Pancreas (tissue), 10 donors: ENCODE measurements around the gene JADE2. TPM values are rescaled to one million over a fixed set of nuclear protein-coding genes. Genes with fewer than 3 reads are reported as not detected.
A peak's percentile ranks its signal among the peaks of the same experiment; 100 is the strongest.

ENCODE experiments used
- ATAC-seq, 4 donors: fragments of 200-7000 bp; cut with Tn5 transposase; one replicate each; pipeline versions ENCODE4 v1.8.0 to v1.9.1; 2020; ENCODE audit warnings: mild to moderate bottlenecking in 4 of 4, moderate library complexity in 4 of 4
- DNase-seq, 6 donors: peaks; one replicate each; pipeline ENCODE4 v3.0.0-alpha.2; 2020
- FAIRE-seq: peaks from 2 replicates; lab custom pipeline; 2012; peaks lifted over from hg19 to GRCh38; lab: Jason Lieb, UNC
- H3K27ac ChIP-seq, 4 donors: fragments of 200-600 bp; sonication (generic); 1 replicate in 3 of 4; 2 replicates in 1 of 4; pipeline versions ENCODE4 v1.5.0 to v1.8.0; 2020
- H3K27me3 ChIP-seq, 4 donors: fragments of 200-600 bp; one replicate each; pipeline ENCODE4 v1.8.0; 2021
- H3K36me3 ChIP-seq, 3 donors: fragments of 200-600 bp; sonication (generic) in 1 of 3; one replicate each; pipeline versions ENCODE4 v1.5.0 to v1.8.0; 2020 to 2021
- H3K4me1 ChIP-seq, 3 donors: fragments of 200-600 bp; one replicate each; pipeline ENCODE4 v1.8.0; 2021
- H3K4me3 ChIP-seq, 4 donors: fragments of 200-600 bp; sonication (generic) in 2 of 4; one replicate each; pipeline versions ENCODE4 v1.5.0 to v1.8.0; 2020 to 2021
- H3K9me3 ChIP-seq, 4 donors: fragments of 200-600 bp; one replicate each; pipeline ENCODE4 v1.8.0; 2021
- CTCF ChIP-seq, 4 donors: fragments of 200-600 bp; sonication (generic) in 3 of 4; IDR thresholded peaks; one replicate each; pipeline versions ENCODE4 v1.5.0 to v1.8.0; 2021; ENCODE audit warnings: antibody characterized with exemption in 4 of 4
- WGBS, 2 donors: extraction: QIAGEN DNeasy Blood & Tissue Kit; methylation state at CpG; one replicate each; pipeline ENCODE4 v1.1.7; 2013; 5-methylcytosine and 5-hydroxymethylcytosine counted together
- intact Hi-C, 3 donors: fragments of 100-400 bp; cut with DNase I; formaldehyde crosslinking; loops; one replicate each; pipeline versions ENCODE4 v1.11.1 to v1.14.2; 2022
- polyA plus RNA-seq, 2 donors: library from polyadenylated mRNA; stranded (reverse); fragments of 200-250 nt; gene quantifications; one replicate each; pipeline ENCODE4 v1.2.3, GENCODE V29; 2013
- total RNA-seq, 6 donors: library from RNA; stranded (reverse); fragmentation: NEBNext Ultra II Directional in 4 of 6; extraction: Animal tissue kit (Norgen Biotek cat#: 25700) in 4 of 6; gene quantifications; one replicate each; pipeline versions ENCODE4 v1.2.1 to v1.2.4, GENCODE V29; 2021 to 2023
- donor health status: healthy with polysubstance abuse.
- donor health status: DM: no; HTN: no; CAD: no; lungs with moderate emphysema.
- donor health status: DM: no; HTN: no; CAD: no.
- donor health status: control.
- donor health status: control.
- donor health status: Bipolar disorder and iron deficiency.
- donor health status: DM: yes; HTN: yes; CAD: no.
- donor health status: DM: no; HTN: no; CAD: no.
- donor health status: DM: no; HTN: no; CAD: no.
- donor health status: DM: yes; HTN: yes; CAD: no.

JADE2 gene
- total and polyA plus RNA-seq, 8 donors, result 9.6 to 42.7 (median 26.6) TPM

- Histone ChIP-seq H3K9me3 (no peaks in the 10 kb centered on the region), H3K4me3 (no peak overlapping the region), H3K27me3 (no peaks in the 10 kb centered on the region), H3K36me3 (peaks cover 4 to 50% (median 28%) of the 10 kb centered on the region in 3 donors), H3K27ac (no peak overlapping the region), H3K4me1 (no peaks in the 10 kb centered on the region)
- DNase-seq (peak in 1 of 6 donors; percentile 14), ATAC-seq (no peak), FAIRE-seq (no peak)
- WGBS, 2 donors, result 93% methylated on average over 15 of the region's 15 CpGs
- no peak for TF ChIP-seq CTCF (IDR thresholded peaks at IDR 0.05)
- intact Hi-C loops, result no loop called here
These were observed 15.6 kb downstream of the JADE2 start for GRCh38 chr5:134540747-134541733.

GRCh38 chr5:134541736-134542376, 16.4 kb downstream of the JADE2 start:
- H3K9me3 ChIP-seq, result no peaks in the 10 kb centered on the region
- no peak overlapping the region for H3K4me3 ChIP-seq
- peaks cover 4 to 51% (median 31%) of the 10 kb centered on the region in 3 donors for H3K36me3 ChIP-seq
- WGBS, 2 donors, result 50 to 55% methylated on average over 4 of the region's 4 CpGs
- peak in 5 of 6 donors; percentile 56 to 88 (median 68) for DNase-seq
- peak; percentile 83 to 96 (median 91) for ATAC-seq
- peaks cover 0 to 2% (median 0%) of the 10 kb centered on the region in 3 donors for H3K4me1 ChIP-seq
- H3K27me3 ChIP-seq, result no peaks in the 10 kb centered on the region
- no peak overlapping the region for H3K27ac ChIP-seq
- no peak for TF ChIP-seq CTCF (IDR thresholded peaks at IDR 0.05)
- FAIRE-seq, result no peak
- intact Hi-C loops, result no loop called here

GRCh38 chr5:134543820-134544614, 18.5 kb downstream of the JADE2 start:
- no peaks in the 10 kb centered on the region for H3K9me3 ChIP-seq
- H3K36me3 ChIP-seq, result peaks cover 4 to 31% (median 25%) of the 10 kb centered on the region in 3 donors
- no peaks in the 10 kb centered on the region for H3K27me3 ChIP-seq
- ATAC-seq (no peak), FAIRE-seq (no peak), DNase-seq (peak in 1 of 6 donors; percentile 12)
- H3K4me3 ChIP-seq, result no peak overlapping the region
- intact Hi-C loops, result no loop called here
- peaks cover 0 to 14% (median 11%) of the 10 kb centered on the region in 3 donors for H3K4me1 ChIP-seq
- TF ChIP-seq CTCF (IDR thresholded peaks at IDR 0.05), result no peak
- WGBS, 2 donors, result 80 to 86% methylated on average over 11 of the region's 11 CpGs
- no peak overlapping the region for H3K27ac ChIP-seq

- intact Hi-C loops, result no loop called here
- no peak overlapping the region for H3K4me3 ChIP-seq
- no peaks in the 10 kb centered on the region for H3K27me3 ChIP-seq
- H3K36me3 ChIP-seq, result peaks cover 4 to 27% (median 16%) of the 10 kb centered on the region in 3 donors
- WGBS, 2 donors, result 78 to 82% methylated on average over 10 of the region's 10 CpGs
- H3K9me3 ChIP-seq, result no peaks in the 10 kb centered on the region
- TF ChIP-seq CTCF (IDR thresholded peaks at IDR 0.05), result no peak
- H3K4me1 ChIP-seq, result peaks cover 0 to 14% (median 11%) of the 10 kb centered on the region in 3 donors
- FAIRE-seq (no peak), DNase-seq (peak in 1 of 6 donors; percentile 20), ATAC-seq (peak in 1 of 4 donors; percentile 15)
- H3K27ac ChIP-seq, result no peak overlapping the region
These were observed 19.8 kb downstream of the JADE2 start for GRCh38 chr5:134545070-134545868.
